Breast epithelium (tissue), 4 donors: ENCODE data around the gene USH1G. TPM values are rescaled to one million over a fixed set of nuclear protein-coding genes. Genes with fewer than 3 reads are reported as not detected.

Source experiments
- DNase-seq, 2 donors: peaks; one replicate each; pipeline ENCODE4 v3.0.0-alpha.2; 2019; ENCODE audit warnings: low spot score in 2 of 2
- H3K27ac ChIP-seq, 2 donors: fragments of 200-600 bp; sonication (generic) in 1 of 2; one replicate each; pipeline ENCODE4 v1.5.1; 2016 to 2019; ENCODE audit warnings: mild to moderate bottlenecking in 1 of 2
- H3K27me3 ChIP-seq, 2 donors: fragments of 200-600 bp; sonication (generic) in 1 of 2; one replicate each; pipeline versions ENCODE4 v1.5.1 to v1.6.0; 2017 to 2019; ENCODE audit warnings: control low read depth in 1 of 2, mild to moderate bottlenecking in 1 of 2
- H3K36me3 ChIP-seq: fragments of 200-600 bp; one replicate; pipeline ENCODE4 v1.5.1; 2019
- H3K4me1 ChIP-seq, 2 donors: fragments of 200-600 bp; sonication (generic); one replicate each; pipeline ENCODE4 v1.5.1; 2016 to 2019; ENCODE audit warnings: control low read depth in 1 of 2
- H3K4me3 ChIP-seq, 3 donors: fragments of 200-600 bp; sonication (generic); 1 replicate in 2 of 3; 2 replicates in 1 of 3; pipeline ENCODE4 v1.5.1; 2016 to 2019; ENCODE audit warnings: mild to moderate bottlenecking in 3 of 3, moderate library complexity in 2 of 3
- H3K9me3 ChIP-seq, 2 donors: fragments of 200-600 bp; sonication (generic) in 1 of 2; one replicate each; pipeline ENCODE4 v1.5.1; 2016 to 2019; ENCODE audit warnings: control low read depth in 1 of 2
- POLR2A ChIP-seq: fragments of 450-650 bp; IDR thresholded peaks from one replicate; pipeline ENCODE4 v1.6.1; 2016; ENCODE audit warnings: antibody characterized with exemption, mild to moderate bottlenecking, moderate library complexity
- POLR2AphosphoS5 ChIP-seq, 3 donors: sonication (generic); formaldehyde crosslinking; IDR thresholded peaks; one replicate each; pipeline ENCODE4 v1.6.1; 2017; ENCODE audit warnings: antibody characterized with exemption in 3 of 3
- intact Hi-C: fragments of 100-400 bp; cut with DNase I; formaldehyde crosslinking; loops from one replicate; pipeline ENCODE4 v1.15.1; 2023; ENCODE audit warnings: low total_unique reads
- total RNA-seq, 3 donors: library from RNA; depleted of rRNA; stranded (reverse); fragments of >200 nt; gene quantifications; one replicate each; pipeline ENCODE4 v1.1.0, GENCODE V29; 2016
- TF ChIP-seq, protein P1 (sequence below), 3 donors: fragments of 450-650 bp; IDR thresholded peaks; one replicate each; pipeline ENCODE4 v1.5.1; 2016 to 2017; ENCODE audit warnings: antibody characterized with exemption in 3 of 3, mild to moderate bottlenecking in 3 of 3, moderate library complexity in 3 of 3

The USH1G gene
- total RNA-seq, 3 donors from 2014 or later = not detected

DNA sequence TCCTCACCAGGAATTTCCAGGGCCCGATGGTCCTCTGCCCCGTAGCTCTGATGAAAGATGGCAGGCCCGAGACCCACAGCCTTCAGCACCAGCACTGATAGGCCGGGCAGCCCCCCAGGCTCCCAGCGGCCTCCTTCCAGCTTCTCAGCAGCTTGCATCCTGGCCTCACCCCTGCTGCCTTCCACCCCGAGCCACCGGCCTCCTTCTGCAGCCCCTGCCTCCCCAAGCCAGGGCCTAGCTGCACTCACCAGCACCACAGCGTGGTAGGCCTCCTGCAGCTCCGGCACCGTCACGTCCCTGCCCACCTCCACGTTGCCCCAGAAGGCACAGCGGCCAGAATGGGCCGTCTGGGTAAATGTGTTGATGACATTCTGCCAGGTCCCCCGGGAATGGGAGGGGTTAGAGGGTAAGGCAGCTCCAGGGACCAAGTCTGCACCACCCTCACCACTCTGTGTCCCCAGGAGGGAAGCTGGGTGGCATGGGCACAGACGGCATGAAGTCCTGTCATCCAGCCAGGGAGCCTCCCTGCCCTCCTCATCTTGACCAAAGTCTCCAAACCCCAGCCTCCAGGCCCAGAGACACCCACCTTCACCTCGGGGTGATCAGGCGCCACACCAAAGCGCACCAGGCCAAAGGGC, 56.7 kb downstream of the USH1G start:
- Histone ChIP-seq H3K9me3 (no peaks in the 10 kb centered on the region), H3K4me3 (no peak overlapping the region), H3K36me3 (no peaks in the 10 kb centered on the region), H3K27me3 (peaks cover 0 to 5% of the 10 kb centered on the region in 2 donors), H3K4me1 (peaks cover 0 to 7% of the 10 kb centered on the region in 2 donors), H3K27ac (no peak overlapping the region)
- intact Hi-C loops = loop anchor here (10.0 kb wide), 1 partner anchor 72 kb away; no protein-coding TSS in a partner anchor
- TF ChIP-seq POLR2AphosphoS5 (IDR thresholded peaks at IDR 0.05) = no peak
- no peak for TF ChIP-seq POLR2A
- TF ChIP-seq, protein P1, sequence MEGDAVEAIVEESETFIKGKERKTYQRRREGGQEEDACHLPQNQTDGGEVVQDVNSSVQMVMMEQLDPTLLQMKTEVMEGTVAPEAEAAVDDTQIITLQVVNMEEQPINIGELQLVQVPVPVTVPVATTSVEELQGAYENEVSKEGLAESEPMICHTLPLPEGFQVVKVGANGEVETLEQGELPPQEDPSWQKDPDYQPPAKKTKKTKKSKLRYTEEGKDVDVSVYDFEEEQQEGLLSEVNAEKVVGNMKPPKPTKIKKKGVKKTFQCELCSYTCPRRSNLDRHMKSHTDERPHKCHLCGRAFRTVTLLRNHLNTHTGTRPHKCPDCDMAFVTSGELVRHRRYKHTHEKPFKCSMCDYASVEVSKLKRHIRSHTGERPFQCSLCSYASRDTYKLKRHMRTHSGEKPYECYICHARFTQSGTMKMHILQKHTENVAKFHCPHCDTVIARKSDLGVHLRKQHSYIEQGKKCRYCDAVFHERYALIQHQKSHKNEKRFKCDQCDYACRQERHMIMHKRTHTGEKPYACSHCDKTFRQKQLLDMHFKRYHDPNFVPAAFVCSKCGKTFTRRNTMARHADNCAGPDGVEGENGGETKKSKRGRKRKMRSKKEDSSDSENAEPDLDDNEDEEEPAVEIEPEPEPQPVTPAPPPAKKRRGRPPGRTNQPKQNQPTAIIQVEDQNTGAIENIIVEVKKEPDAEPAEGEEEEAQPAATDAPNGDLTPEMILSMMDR (IDR thresholded peaks at IDR 0.05) = no peak
- DNase-seq = no peak

Other genes with a start within 250 kb of the USH1G start
- gene CD300LF, start 210.3 kb downstream of the USH1G start, total RNA-seq = 1 to 10 TPM in 1 of 3 donors, under 1 TPM in 2; 0.32 to 2.0 (median 0.98) TPM
- 1 to 10 TPM in 2 of 3 donors, under 1 TPM in 1; 0.98 to 2.1 (median 2.0) TPM for gene RAB37, start 186.0 kb downstream of the USH1G start, total RNA-seq
- 10 to 100 TPM; 15.8 to 82.8 (median 36.4) TPM for gene NHERF1, start 174.6 kb downstream of the USH1G start, total RNA-seq
- 10 to 100 TPM; 20.6 to 41.3 (median 40.0) TPM for gene NAT9, start 146.9 kb downstream of the USH1G start, total RNA-seq
- gene GRIN2C, start 63.4 kb downstream of the USH1G start, total RNA-seq = under 1 TPM in 1 of 3 donors, not detected in 2; 0.48 TPM
- 1 to 10 TPM; 7.3 to 9.3 (median 8.8) TPM for gene FDXR, start 50.3 kb downstream of the USH1G start, total RNA-seq
- under 1 TPM in 2 of 3 donors, not detected in 1; 0.33 to 0.80 TPM for gene FADS6, start 29.6 kb downstream of the USH1G start, total RNA-seq
- gene OTOP2, start 1.0 kb upstream of the USH1G start, total RNA-seq = under 1 TPM in 1 of 3 donors, not detected in 2; 0.33 TPM
- not detected for gene OTOP3, start 12.6 kb upstream of the USH1G start, total RNA-seq
- gene HID1, start 49.5 kb upstream of the USH1G start, total RNA-seq = 10 to 100 TPM in 2 of 3 donors, 1 to 10 TPM in 1; 6.1 to 46.5 (median 37.3) TPM
- gene CDR2L, start 64.4 kb upstream of the USH1G start, total RNA-seq = 10 to 100 TPM in 1 of 3 donors, 1 to 10 TPM in 2; 8.0 to 13.1 (median 9.2) TPM
- gene MRPL58, start 89.4 kb upstream of the USH1G start, total RNA-seq = 10 to 100 TPM; 38.6 to 48.6 (median 44.6) TPM
- gene ATP5PD, start 123.7 kb upstream of the USH1G start, total RNA-seq = 100 to 1,000 TPM; 190 to 268 (median 222) TPM
- 10 to 100 TPM; 23.5 to 28.4 (median 24.6) TPM for gene KCTD2, start 124.0 kb upstream of the USH1G start, total RNA-seq
- gene SLC16A5, start 164.7 kb upstream of the USH1G start, total RNA-seq = 10 to 100 TPM in 2 of 3 donors, 1 to 10 TPM in 1; 9.0 to 19.8 (median 18.4) TPM
- 1 to 10 TPM; 3.4 to 6.7 (median 5.6) TPM for gene ARMC7, start 186.7 kb upstream of the USH1G start, total RNA-seq
- gene NT5C, start 208.5 kb upstream of the USH1G start, total RNA-seq = 100 to 1,000 TPM in 1 of 3 donors, 10 to 100 TPM in 2; 79.6 to 106 (median 91.4) TPM
- gene JPT1, start 231.3 kb upstream of the USH1G start, total RNA-seq = 10 to 100 TPM in 2 of 3 donors, 1 to 10 TPM in 1; 9.9 to 30.5 (median 24.9) TPM